Stimulated activated memory B cell treated with anti-CD40 and anti-IgM and Interleukin-4, amounts not matched to agents 10 μg/mL and 1 μg/mL and 100 μg/mL, for 72 hours (primary cell): Measurements from ENCODE around the gene OPRD1.
"Not testable (repeated sequence)": the region's sequence is repeated elsewhere in the genome, so short reads cannot be mapped to it uniquely, and the experiment has no call there.

Experiments used
- ATAC-seq: fragments of 150-1000 bp; cut with Tn5 transposase; 2 replicates; pipeline ENCODE4 v1.10.0; 2021
- H3K27ac Mint-ChIP-seq: one replicate; pipeline ENCODE4 v1.8.0; 2022; ENCODE audit warnings: mild to moderate bottlenecking, mixed read lengths
- H3K27me3 Mint-ChIP-seq: one replicate; pipeline ENCODE4 v1.8.0; 2022; ENCODE audit warnings: mixed read lengths
- H3K36me3 Mint-ChIP-seq: one replicate; pipeline ENCODE4 v1.8.0; 2022; ENCODE audit warnings: mixed read lengths
- H3K4me1 Mint-ChIP-seq: one replicate; pipeline ENCODE4 v1.8.0; 2022; ENCODE audit warnings: mixed read lengths
- H3K4me3 Mint-ChIP-seq: one replicate; pipeline ENCODE4 v1.8.0; 2022; ENCODE audit warnings: mild to moderate bottlenecking, moderate library complexity, mixed read lengths
- H3K9me3 Mint-ChIP-seq: one replicate; pipeline ENCODE4 v1.8.0; 2022; ENCODE audit warnings: mixed read lengths

Gene OPRD1

DNA sequence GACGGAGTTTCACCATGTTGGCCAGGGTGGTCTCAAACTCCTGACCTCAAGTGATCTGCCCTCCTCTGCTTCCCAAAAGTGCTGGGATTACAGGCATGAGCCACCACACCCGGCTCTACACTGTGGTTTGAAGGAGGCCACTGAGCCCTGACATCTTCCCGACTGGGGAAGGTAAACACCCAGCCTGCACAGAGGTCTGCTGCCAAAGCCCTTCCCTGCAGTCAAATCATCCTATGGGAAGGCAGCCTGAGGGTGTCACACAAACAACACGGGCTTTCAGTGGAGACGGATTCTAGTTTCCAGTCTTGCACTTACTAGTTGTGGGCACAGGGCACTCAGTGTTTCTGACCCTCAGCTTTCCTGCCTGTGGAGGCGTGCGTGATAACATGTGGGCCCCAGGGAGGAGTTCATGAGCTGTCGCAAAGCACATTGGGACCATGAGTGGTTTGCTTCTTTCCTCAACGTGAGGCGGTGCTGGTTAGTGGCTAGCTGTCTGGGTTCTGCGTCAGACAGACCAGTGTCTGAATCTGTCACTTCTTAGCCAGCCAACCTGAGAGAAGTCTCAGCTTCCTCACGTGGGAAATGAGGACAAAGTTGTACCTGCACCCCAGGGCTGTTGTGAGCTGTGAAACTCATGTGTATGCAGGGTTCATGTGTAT lies 21.5 kb upstream of the OPRD1 start:
- Mint-ChIP-seq H3K4me3 (no peak overlapping the region), H3K9me3 (no peaks in the 10 kb centered on the region), H3K4me1 (peaks cover 4% of the 10 kb centered on the region), H3K36me3 (no peaks in the 10 kb centered on the region), H3K27ac (no peak overlapping the region), H3K27me3 (peaks cover 8% of the 10 kb centered on the region)
- ATAC-seq: no peak

DNA sequence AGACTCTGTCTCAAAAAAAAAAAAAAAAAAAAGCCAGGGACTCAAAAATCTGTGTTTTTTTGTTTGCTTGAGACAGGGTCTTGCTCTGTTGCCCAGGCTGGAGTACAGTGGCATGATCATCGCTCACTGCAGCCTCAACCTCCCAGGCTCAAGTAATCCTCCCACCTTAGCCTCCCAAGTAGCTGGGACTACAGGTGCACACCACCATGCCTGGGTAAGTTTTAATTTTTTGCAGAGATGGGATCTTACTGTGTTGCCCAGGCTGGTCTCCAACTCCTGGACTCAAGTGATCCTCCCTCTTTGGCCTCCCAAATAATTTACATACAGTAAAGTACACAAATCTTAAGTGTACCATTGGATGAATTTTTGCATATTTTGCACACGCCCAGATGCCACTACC lies 20.0 kb upstream of the OPRD1 start:
- not testable (repeated sequence) for H3K36me3 Mint-ChIP-seq, H3K4me1 Mint-ChIP-seq, ATAC-seq, H3K27ac Mint-ChIP-seq, H3K9me3 Mint-ChIP-seq, H3K27me3 Mint-ChIP-seq, H3K4me3 Mint-ChIP-seq

DNA sequence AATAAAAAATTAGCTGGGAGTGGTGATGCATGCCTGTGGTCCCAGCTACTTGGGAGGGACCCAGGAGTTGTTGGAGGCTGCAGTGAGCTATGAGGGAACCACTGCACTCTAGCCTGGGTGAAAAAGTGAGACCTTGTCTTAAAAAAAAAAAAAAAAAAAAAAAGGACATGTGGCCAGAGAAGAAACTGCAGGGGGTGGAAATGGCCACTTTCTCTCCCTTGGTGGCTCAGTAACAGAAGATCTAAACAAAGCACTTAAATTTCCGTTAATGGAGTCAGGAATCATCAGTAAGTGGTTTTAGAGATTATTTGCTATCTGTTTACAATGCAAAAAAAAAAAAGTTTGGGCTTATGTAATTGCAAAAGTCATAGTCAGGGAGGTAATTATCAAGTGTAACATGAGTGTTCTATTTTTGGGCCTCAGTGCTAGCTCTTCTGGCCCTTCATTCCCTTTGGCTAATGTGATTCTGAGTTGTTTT lies 19.3 kb upstream of the OPRD1 start:
- H3K27ac Mint-ChIP-seq: no peak overlapping the region
- H3K9me3 Mint-ChIP-seq: no peaks in the 10 kb centered on the region
- H3K4me3 Mint-ChIP-seq: no peak overlapping the region
- H3K27me3 Mint-ChIP-seq: peaks cover 8% of the 10 kb centered on the region
- H3K4me1 Mint-ChIP-seq: no peaks in the 10 kb centered on the region
- ATAC-seq: no peak
- no peaks in the 10 kb centered on the region for H3K36me3 Mint-ChIP-seq

GRCh38 chr1:28794582-28794981 lies 17.4 kb upstream of the OPRD1 start:
- not testable (repeated sequence) for H3K27ac Mint-ChIP-seq, H3K4me1 Mint-ChIP-seq, H3K36me3 Mint-ChIP-seq, H3K4me3 Mint-ChIP-seq, H3K9me3 Mint-ChIP-seq, H3K27me3 Mint-ChIP-seq, ATAC-seq

DNA sequence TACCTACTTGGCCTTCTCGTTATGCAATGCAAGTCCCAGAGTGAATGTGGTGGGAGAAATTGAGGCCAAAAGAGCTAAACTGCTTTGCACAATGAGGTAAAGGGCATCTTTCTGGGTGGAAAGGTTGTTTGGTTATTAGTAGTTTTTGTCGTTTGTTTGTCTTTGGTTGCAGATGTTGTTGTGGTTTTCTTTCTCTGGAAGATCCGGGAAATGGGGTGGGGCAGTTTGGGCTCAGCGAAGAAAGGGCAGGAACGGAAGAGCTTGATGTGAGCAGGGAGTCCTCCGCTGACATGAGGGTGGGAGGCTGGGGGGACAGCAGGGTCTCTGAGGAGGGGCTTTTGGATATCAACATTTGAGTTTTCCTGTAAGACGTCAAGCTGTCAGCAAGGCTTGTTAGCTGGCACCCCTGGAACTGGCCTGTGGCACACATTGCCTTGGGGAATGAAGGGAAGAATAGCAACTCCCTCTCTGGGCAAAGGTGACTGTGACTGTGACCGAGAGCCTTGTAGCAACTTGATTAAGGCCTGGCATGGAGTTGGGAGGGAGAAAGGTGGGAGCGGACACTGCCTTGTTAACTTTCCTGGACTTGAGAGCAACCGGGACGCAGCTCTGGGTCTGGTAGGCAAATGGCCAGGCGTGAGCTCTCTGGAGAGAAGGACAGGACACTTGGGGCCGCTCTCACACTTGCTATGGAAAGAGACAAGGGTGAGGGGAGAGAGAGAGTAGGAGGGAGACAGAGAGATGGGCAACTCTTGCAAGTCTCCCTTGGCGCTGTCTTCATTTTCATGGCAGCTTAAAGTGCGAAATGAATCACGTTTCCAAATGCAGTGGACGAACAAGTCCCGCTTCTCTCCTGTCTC lies 15.4 kb upstream of the OPRD1 start:
- Mint-ChIP-seq H3K4me1 (no peaks in the 10 kb centered on the region), H3K9me3 (no peaks in the 10 kb centered on the region), H3K27ac (no peak overlapping the region), H3K36me3 (no peaks in the 10 kb centered on the region), H3K27me3 (no peaks in the 10 kb centered on the region), H3K4me3 (no peak overlapping the region)
- no peak for ATAC-seq

- ATAC-seq: no peak
Observed at GRCh38 chr1:28800324-28800723, 11.6 kb upstream of the OPRD1 start.

GRCh38 chr1:28801461-28801860 lies 10.5 kb upstream of the OPRD1 start:
- H3K4me1 Mint-ChIP-seq: no peaks in the 10 kb centered on the region
- ATAC-seq: no peak

More at GRCh38 chr1:28800324-28800723, 11.6 kb upstream of the OPRD1 start:
- no peaks in the 10 kb centered on the region for H3K27me3 Mint-ChIP-seq
- no peaks in the 10 kb centered on the region for H3K4me1 Mint-ChIP-seq
- H3K36me3 Mint-ChIP-seq: no peaks in the 10 kb centered on the region
- no peaks in the 10 kb centered on the region for H3K9me3 Mint-ChIP-seq
- H3K4me3 Mint-ChIP-seq: no peak overlapping the region
- H3K27ac Mint-ChIP-seq: no peak overlapping the region

GRCh38 chr1:28803051-28803450 lies 8.9 kb upstream of the OPRD1 start:
- H3K27ac Mint-ChIP-seq: no peak overlapping the region
- H3K4me1 Mint-ChIP-seq: no peaks in the 10 kb centered on the region
- H3K36me3 Mint-ChIP-seq: no peaks in the 10 kb centered on the region
- no peak overlapping the region for H3K4me3 Mint-ChIP-seq
- ATAC-seq: no peak
- H3K27me3 Mint-ChIP-seq: peaks cover 11% of the 10 kb centered on the region
- H3K9me3 Mint-ChIP-seq: no peaks in the 10 kb centered on the region

More at GRCh38 chr1:28801461-28801860, 10.5 kb upstream of the OPRD1 start:
- no peaks in the 10 kb centered on the region for H3K9me3 Mint-ChIP-seq
- no peak overlapping the region for H3K4me3 Mint-ChIP-seq
- no peak overlapping the region for H3K27ac Mint-ChIP-seq
- H3K27me3 Mint-ChIP-seq: peaks cover 9% of the 10 kb centered on the region
- H3K36me3 Mint-ChIP-seq: no peaks in the 10 kb centered on the region

- no peaks in the 10 kb centered on the region for H3K36me3 Mint-ChIP-seq
- ATAC-seq: no peak
- H3K27ac Mint-ChIP-seq: no peak overlapping the region
- peaks cover 11% of the 10 kb centered on the region for H3K27me3 Mint-ChIP-seq
- no peak overlapping the region for H3K4me3 Mint-ChIP-seq
- no peaks in the 10 kb centered on the region for H3K9me3 Mint-ChIP-seq
- no peaks in the 10 kb centered on the region for H3K4me1 Mint-ChIP-seq
Observed at GRCh38 chr1:28803662-28804061, 8.3 kb upstream of the OPRD1 start.

DNA sequence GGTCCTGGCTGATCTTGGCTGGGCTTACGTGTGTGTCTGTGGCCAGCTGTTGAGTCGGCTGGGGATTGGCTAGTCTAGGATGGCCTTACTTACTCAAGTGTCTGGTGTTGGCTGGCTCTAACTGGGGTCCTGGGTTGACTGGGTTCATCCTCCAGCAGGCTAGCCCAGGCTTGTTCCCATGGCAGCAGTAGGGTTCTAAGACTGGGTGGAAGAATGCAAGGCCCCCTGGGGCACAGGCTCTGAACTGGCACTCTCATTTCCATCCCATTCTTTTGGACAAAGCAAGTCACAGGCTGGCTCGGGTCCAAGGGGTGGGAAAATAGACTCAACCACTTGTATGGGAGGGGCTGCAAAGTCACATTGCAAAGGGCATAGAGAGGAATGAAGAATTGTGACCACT lies 7.9 kb upstream of the OPRD1 start:
- Mint-ChIP-seq H3K36me3 (no peaks in the 10 kb centered on the region), H3K4me1 (no peaks in the 10 kb centered on the region), H3K4me3 (no peak overlapping the region), H3K27ac (no peak overlapping the region), H3K9me3 (no peaks in the 10 kb centered on the region), H3K27me3 (peaks cover 11% of the 10 kb centered on the region)
- ATAC-seq: no peak

DNA sequence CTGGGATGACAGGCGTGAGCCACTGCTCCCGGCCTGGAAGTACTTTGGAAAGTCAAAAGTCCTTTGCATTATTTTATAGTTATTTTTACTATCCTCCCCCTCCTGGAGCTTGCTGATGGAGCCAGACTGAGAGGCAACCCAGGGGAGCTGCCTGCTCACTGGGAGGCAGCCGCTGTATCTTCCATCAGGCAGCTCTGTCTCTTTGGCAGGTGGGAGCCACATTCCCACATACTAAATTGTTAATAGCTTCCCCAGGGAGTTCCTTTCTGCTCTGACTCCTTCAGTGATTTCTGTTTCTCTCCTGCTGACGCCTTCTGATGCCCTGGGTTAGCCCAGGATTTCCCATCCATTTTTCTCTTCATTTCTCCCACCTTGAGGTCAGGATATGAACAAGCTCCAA lies 4.9 kb upstream of the OPRD1 start:
- H3K27me3 Mint-ChIP-seq: peaks cover 31% of the 10 kb centered on the region
- no peaks in the 10 kb centered on the region for H3K4me1 Mint-ChIP-seq
- H3K9me3 Mint-ChIP-seq: no peaks in the 10 kb centered on the region
- H3K27ac Mint-ChIP-seq: no peak overlapping the region
- no peaks in the 10 kb centered on the region for H3K36me3 Mint-ChIP-seq
- no peak overlapping the region for H3K4me3 Mint-ChIP-seq
- ATAC-seq: no peak

DNA sequence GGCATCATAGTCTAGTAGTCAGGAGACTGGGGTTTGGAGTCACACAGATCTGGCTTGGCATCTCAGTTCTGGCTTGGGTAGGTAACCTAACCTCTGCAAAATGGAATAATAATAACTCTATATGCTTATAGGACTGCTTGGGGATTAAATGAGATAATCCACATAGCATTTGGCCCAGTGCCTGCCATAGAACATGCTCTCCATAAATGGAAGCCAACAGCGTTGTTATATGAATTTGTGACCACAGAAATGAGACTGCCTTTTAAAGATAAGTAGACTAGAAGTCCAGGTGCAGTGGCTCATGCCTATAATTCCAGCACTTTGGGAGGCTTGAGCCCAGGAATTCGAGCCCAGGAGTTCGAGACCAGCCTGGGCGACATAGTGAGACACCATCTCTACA lies 4.0 kb upstream of the OPRD1 start:
- Mint-ChIP-seq H3K4me3 (no peak overlapping the region), H3K27me3 (peaks cover 38% of the 10 kb centered on the region), H3K27ac (no peak overlapping the region), H3K9me3 (no peaks in the 10 kb centered on the region), H3K36me3 (no peaks in the 10 kb centered on the region), H3K4me1 (no peaks in the 10 kb centered on the region)
- ATAC-seq: no peak

- H3K36me3 Mint-ChIP-seq: no peaks in the 10 kb centered on the region
Observed at GRCh38 chr1:28811369-28811765, 603 bp upstream of the OPRD1 start.

GRCh38 chr1:28812669-28813468 lies 899 bp downstream of the OPRD1 start:
- no peaks in the 10 kb centered on the region for H3K4me1 Mint-ChIP-seq
- no peak overlapping the region for H3K4me3 Mint-ChIP-seq
- H3K27me3 Mint-ChIP-seq: peaks cover 71% of the 10 kb centered on the region
- no peaks in the 10 kb centered on the region for H3K9me3 Mint-ChIP-seq
- no peak overlapping the region for H3K27ac Mint-ChIP-seq
- H3K36me3 Mint-ChIP-seq: no peaks in the 10 kb centered on the region
- no peak for ATAC-seq

More at GRCh38 chr1:28811369-28811765, 603 bp upstream of the OPRD1 start:
- Mint-ChIP-seq H3K4me3 (no peak overlapping the region), H3K4me1 (no peaks in the 10 kb centered on the region), H3K27me3 (peaks cover 60% of the 10 kb centered on the region), H3K27ac (no peak overlapping the region), H3K9me3 (no peaks in the 10 kb centered on the region)
- ATAC-seq: no peak

DNA sequence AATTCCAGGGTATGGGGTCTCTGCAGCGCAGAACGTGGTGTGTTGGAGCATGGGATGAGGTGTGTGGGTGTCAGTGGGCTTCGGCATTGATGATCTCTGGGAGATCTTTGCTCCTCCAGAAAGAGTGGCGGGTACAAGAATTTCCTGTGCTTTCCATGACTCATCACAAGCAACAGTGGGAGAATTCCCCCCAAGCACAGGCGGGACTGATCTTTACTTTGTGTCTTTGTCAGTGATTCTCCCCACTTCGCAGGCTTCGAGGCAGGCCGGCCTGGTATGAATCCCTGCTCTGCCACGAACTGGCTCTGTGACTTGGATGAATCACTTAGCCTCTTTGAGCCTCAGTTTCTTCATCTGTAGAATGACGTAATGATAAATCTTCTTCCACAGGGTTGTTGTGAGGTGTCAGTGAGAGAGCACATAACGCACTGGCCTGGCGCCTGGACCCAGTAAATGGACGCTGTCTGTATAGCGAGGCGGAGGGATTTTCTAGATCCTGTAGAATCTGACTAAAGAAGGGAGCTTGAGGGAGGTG lies 2.0 kb downstream of the OPRD1 start:
- H3K4me1 Mint-ChIP-seq: no peaks in the 10 kb centered on the region
- no peaks in the 10 kb centered on the region for H3K36me3 Mint-ChIP-seq
- no peak for ATAC-seq
- no peak overlapping the region for H3K4me3 Mint-ChIP-seq
- peaks cover 82% of the 10 kb centered on the region for H3K27me3 Mint-ChIP-seq
- H3K27ac Mint-ChIP-seq: no peak overlapping the region
- no peaks in the 10 kb centered on the region for H3K9me3 Mint-ChIP-seq
